ENCODE results near the gene RPGRIP1L.

GRCh38 chr16:53730693-53731092 is 27.0 kb upstream of the RPGRIP1L start:
- TF ChIP-seq CTCF (IDR thresholded peaks at IDR 0.05) (no peak), POLR2A (IDR thresholded peaks at IDR 0.05) (no peak)
